Suprapubic skin (tissue), 4 donors: ENCODE data around the gene ATP9B.

Experiments used
- POLR2A ChIP-seq, 2 donors: fragments of 450-650 bp; IDR thresholded peaks; one replicate each; pipeline ENCODE4 v1.6.1; 2017; ENCODE audit warnings: antibody characterized with exemption in 2 of 2, mild to moderate bottlenecking in 2 of 2, moderate library complexity in 2 of 2
- POLR2AphosphoS5 ChIP-seq, 3 donors: sonication (generic); formaldehyde crosslinking; IDR thresholded peaks; one replicate each; pipeline ENCODE4 v1.6.1; 2017; ENCODE audit warnings: antibody characterized with exemption in 3 of 3
- TF ChIP-seq, protein P1 (sequence below), 2 donors: fragments of 200-600 bp in 1 of 2; fragments of 450-650 bp in 1 of 2; sonication (generic) in 1 of 2; IDR thresholded peaks; one replicate each; pipeline ENCODE4 v1.5.1; 2016 to 2019; ENCODE audit warnings: antibody characterized with exemption in 2 of 2, mild to moderate bottlenecking in 1 of 2, moderate library complexity in 1 of 2

DNA sequence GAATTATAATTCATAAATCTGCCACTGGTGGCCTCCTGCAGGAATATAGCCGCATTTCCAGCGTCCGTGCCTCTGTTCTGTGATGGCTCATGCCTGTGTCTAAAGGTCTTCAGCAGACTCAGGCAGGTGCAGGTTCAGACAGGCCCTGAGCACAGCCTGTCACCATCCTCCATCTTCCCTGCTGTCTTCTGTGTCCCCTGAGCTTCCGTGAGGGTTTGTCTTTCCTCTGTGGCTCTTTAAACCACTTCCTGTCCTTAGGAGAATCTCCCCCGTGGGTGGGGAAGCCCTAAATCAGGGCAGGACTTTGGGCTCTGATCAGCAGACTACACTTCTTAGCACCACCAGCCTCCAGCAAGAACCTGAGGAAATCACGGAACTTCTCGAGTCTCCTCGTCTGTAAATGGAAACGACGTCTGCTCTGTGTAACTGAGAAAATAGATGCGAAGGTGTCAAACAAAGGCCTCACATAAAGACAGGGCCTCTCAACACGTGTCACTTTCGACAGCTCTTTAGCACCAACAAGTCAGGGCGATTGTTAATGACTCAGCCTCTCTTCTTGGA is 302.4 kb downstream of the ATP9B start:
- no peak for TF ChIP-seq POLR2A (IDR thresholded peaks at IDR 0.05)
- TF ChIP-seq, protein P1, sequence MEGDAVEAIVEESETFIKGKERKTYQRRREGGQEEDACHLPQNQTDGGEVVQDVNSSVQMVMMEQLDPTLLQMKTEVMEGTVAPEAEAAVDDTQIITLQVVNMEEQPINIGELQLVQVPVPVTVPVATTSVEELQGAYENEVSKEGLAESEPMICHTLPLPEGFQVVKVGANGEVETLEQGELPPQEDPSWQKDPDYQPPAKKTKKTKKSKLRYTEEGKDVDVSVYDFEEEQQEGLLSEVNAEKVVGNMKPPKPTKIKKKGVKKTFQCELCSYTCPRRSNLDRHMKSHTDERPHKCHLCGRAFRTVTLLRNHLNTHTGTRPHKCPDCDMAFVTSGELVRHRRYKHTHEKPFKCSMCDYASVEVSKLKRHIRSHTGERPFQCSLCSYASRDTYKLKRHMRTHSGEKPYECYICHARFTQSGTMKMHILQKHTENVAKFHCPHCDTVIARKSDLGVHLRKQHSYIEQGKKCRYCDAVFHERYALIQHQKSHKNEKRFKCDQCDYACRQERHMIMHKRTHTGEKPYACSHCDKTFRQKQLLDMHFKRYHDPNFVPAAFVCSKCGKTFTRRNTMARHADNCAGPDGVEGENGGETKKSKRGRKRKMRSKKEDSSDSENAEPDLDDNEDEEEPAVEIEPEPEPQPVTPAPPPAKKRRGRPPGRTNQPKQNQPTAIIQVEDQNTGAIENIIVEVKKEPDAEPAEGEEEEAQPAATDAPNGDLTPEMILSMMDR (IDR thresholded peaks at IDR 0.05): no peak
- TF ChIP-seq POLR2AphosphoS5 (IDR thresholded peaks at IDR 0.05): no peak
